ENCODE results near the gene MEIOSIN. TPM values are rescaled to one million over a fixed set of nuclear protein-coding genes. Genes with fewer than 3 reads are reported as not detected.
A peak's percentile ranks its signal among the peaks of the same experiment; 100 is the strongest.

MEIOSIN gene
- total and polyA plus RNA-seq, 4 donors, result not detected

DNA sequence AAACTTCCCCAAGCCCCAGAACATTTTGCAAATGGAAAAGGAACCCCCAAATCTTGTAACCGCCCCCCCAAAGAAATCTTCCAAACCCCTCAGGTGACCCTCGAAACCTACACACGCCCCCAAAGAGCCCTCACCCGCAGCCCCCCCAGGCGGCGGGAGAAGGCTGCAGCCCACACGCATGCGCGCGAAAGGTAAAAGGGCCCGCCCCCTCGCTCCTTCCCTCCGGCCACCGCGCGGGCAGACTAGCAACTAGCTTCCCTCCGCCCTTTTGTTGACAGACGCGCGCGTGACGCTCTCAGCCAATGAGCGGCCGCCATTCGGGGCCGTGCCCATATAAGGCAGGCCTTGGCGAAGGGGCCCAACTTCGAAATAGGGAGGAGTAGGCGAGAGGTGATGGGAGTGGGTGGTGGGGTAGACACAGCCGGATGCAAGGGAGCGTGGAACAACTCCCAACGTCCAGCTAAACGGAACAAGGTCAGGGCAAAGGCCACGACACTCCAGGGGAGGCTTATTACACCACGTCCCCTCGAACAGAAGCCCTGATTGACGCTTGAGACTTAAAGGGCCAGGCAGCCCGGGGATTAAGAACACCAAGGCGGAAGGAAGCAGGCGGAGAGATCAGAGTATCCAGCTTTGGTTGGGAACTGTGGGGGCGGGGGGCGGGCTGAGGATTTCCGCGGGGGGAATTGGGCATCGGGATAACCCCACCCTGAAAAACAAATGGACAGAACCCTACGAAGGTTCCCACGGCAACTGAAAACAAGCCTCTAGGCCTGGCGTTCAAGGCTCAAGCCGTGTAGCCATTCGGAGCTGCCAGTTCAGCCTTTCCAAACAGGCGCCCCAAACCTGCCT lies 15.9 kb upstream of the MEIOSIN start:
- under 1% methylated on average over 51 of the region's 51 CpGs for WGBS
- H3K36me3 ChIP-seq (ENCODE audit: control insufficient read depth in 4 of 4, insufficient read depth in 3 of 4, low read depth in 1 of 4, low read length in 3 of 4), result peaks cover 0 to 7% (median 5%) of the 10 kb centered on the region in 4 donors
- no peaks in the 10 kb centered on the region for H3K27me3 ChIP-seq (ENCODE audit: control insufficient read depth in 4 of 4, insufficient read depth in 4 of 4, low read length in 3 of 4)
- TF ChIP-seq HNF4A (conservative IDR thresholded peaks at IDR 0.05) (peak; percentile 87 to 92), JUND (IDR thresholded peaks at IDR 0.05) (peak; percentile 46 to 64), SP1 (IDR thresholded peaks at IDR 0.05) (peak; percentile 98), HNF4G (IDR thresholded peaks at IDR 0.05) (peak; percentile 80), EGR1 (IDR thresholded peaks at IDR 0.05; ENCODE audit: low read depth in 2 of 2) (peak; percentile 94 to 97), FOXA2 (IDR thresholded peaks at IDR 0.05) (peak; percentile 79), FOXA1 (IDR thresholded peaks at IDR 0.05) (peak; percentile 84), RAD21 (IDR thresholded peaks at IDR 0.05) (peak in 1 of 2 donors; percentile 62), RXRA (IDR thresholded peaks at IDR 0.05) (peak; percentile 96 to 97), NR2F2 (IDR thresholded peaks at IDR 0.05) (peak; percentile 100), YY1 (IDR thresholded peaks at IDR 0.05) (peak; percentile 93), GABPA (IDR thresholded peaks at IDR 0.05 in 1 of 2, conservative IDR thresholded peaks at IDR 0.05 in 1 of 2) (peak; percentile 52 to 84), TAF1 (conservative IDR thresholded peaks at IDR 0.05) (peak; percentile 53)
- TF ChIP-seq, protein P1, sequence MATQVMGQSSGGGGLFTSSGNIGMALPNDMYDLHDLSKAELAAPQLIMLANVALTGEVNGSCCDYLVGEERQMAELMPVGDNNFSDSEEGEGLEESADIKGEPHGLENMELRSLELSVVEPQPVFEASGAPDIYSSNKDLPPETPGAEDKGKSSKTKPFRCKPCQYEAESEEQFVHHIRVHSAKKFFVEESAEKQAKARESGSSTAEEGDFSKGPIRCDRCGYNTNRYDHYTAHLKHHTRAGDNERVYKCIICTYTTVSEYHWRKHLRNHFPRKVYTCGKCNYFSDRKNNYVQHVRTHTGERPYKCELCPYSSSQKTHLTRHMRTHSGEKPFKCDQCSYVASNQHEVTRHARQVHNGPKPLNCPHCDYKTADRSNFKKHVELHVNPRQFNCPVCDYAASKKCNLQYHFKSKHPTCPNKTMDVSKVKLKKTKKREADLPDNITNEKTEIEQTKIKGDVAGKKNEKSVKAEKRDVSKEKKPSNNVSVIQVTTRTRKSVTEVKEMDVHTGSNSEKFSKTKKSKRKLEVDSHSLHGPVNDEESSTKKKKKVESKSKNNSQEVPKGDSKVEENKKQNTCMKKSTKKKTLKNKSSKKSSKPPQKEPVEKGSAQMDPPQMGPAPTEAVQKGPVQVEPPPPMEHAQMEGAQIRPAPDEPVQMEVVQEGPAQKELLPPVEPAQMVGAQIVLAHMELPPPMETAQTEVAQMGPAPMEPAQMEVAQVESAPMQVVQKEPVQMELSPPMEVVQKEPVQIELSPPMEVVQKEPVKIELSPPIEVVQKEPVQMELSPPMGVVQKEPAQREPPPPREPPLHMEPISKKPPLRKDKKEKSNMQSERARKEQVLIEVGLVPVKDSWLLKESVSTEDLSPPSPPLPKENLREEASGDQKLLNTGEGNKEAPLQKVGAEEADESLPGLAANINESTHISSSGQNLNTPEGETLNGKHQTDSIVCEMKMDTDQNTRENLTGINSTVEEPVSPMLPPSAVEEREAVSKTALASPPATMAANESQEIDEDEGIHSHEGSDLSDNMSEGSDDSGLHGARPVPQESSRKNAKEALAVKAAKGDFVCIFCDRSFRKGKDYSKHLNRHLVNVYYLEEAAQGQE (IDR thresholded peaks at IDR 0.05), result peak; percentile 89
- TF ChIP-seq, protein P2, sequence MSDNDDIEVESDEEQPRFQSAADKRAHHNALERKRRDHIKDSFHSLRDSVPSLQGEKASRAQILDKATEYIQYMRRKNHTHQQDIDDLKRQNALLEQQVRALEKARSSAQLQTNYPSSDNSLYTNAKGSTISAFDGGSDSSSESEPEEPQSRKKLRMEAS (IDR thresholded peaks at IDR 0.05), result peak; percentile 99
- TF ChIP-seq, protein P3, sequence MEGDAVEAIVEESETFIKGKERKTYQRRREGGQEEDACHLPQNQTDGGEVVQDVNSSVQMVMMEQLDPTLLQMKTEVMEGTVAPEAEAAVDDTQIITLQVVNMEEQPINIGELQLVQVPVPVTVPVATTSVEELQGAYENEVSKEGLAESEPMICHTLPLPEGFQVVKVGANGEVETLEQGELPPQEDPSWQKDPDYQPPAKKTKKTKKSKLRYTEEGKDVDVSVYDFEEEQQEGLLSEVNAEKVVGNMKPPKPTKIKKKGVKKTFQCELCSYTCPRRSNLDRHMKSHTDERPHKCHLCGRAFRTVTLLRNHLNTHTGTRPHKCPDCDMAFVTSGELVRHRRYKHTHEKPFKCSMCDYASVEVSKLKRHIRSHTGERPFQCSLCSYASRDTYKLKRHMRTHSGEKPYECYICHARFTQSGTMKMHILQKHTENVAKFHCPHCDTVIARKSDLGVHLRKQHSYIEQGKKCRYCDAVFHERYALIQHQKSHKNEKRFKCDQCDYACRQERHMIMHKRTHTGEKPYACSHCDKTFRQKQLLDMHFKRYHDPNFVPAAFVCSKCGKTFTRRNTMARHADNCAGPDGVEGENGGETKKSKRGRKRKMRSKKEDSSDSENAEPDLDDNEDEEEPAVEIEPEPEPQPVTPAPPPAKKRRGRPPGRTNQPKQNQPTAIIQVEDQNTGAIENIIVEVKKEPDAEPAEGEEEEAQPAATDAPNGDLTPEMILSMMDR (IDR thresholded peaks at IDR 0.05; ENCODE audit: low read depth, low read length, missing input control), result peak; percentile 24
- TF ChIP-seq, protein P4, sequence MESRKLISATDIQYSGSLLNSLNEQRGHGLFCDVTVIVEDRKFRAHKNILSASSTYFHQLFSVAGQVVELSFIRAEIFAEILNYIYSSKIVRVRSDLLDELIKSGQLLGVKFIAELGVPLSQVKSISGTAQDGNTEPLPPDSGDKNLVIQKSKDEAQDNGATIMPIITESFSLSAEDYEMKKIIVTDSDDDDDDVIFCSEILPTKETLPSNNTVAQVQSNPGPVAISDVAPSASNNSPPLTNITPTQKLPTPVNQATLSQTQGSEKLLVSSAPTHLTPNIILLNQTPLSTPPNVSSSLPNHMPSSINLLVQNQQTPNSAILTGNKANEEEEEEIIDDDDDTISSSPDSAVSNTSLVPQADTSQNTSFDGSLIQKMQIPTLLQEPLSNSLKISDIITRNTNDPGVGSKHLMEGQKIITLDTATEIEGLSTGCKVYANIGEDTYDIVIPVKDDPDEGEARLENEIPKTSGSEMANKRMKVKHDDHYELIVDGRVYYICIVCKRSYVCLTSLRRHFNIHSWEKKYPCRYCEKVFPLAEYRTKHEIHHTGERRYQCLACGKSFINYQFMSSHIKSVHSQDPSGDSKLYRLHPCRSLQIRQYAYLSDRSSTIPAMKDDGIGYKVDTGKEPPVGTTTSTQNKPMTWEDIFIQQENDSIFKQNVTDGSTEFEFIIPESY (IDR thresholded peaks at IDR 0.05), result peak; percentile 94
- TF ChIP-seq, protein P5, sequence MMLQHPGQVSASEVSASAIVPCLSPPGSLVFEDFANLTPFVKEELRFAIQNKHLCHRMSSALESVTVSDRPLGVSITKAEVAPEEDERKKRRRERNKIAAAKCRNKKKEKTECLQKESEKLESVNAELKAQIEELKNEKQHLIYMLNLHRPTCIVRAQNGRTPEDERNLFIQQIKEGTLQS (IDR thresholded peaks at IDR 0.05), result no peak
- H3K9ac ChIP-seq (ENCODE audit: low read depth in 1 of 2, low read length in 2 of 2), result peak overlapping the region; percentile 87 to 100
- peak overlapping the region; percentile 92 to 96 for H3K27ac ChIP-seq (ENCODE audit: low read depth in 1 of 2, low read length in 2 of 2)
- peak; percentile 96 for DNase-seq (ENCODE audit: low spot score)
- no peaks in the 10 kb centered on the region for H3K9me3 ChIP-seq (ENCODE audit: control insufficient read depth in 4 of 4, low read length in 3 of 4)
- H3K4me3 ChIP-seq (ENCODE audit: low read depth in 1 of 3, low read length in 3 of 3), result peak overlapping the region; percentile 60 to 84 (median 67)
- H3K4me1 ChIP-seq (ENCODE audit: control insufficient read depth in 4 of 4, insufficient read depth in 4 of 4, low read length in 3 of 4), result peaks cover 5 to 25% (median 17%) of the 10 kb centered on the region in 4 donors
